ENCODE data around the gene PRRC2B. TPM values are rescaled to one million over a fixed set of nuclear protein-coding genes. Genes with fewer than 3 reads are reported as not detected.

The PRRC2B gene
- total and polyA plus RNA-seq, 2 of the 8 experiments (the other 6 are each of a cell fraction or from before 2014, with no cell fraction given), result 37.3 to 249 TPM

DNA sequence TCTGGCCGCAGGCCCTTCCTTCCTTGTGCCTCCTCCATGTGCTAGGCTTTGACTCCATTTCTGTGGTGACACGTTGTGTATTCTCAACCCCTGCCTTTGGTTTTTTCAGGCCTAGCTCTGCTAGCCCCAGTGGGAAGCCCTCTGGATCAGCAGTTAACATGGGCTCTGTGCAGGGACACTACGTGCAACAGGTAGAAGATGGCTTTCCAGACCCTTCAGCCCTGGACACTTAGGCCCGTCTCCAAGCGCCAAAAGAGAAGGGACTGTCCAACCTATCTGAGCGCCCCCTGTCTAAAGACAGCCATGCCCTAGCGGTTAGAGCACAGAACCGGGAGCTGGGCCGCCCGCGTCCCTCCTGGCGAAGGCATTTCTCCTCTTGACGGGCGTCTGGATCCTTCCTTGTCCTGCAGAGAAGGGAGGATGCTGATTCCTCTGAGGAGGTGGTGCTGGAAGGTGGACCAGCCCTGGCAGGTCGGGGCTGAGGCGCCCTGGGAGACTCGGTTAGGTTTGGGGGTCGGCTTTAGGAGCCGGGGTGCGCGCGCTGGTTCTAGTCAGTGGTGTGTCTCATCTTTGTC is 100.5 kb downstream of the PRRC2B start (continued):
- TF ChIP-seq, protein P1, sequence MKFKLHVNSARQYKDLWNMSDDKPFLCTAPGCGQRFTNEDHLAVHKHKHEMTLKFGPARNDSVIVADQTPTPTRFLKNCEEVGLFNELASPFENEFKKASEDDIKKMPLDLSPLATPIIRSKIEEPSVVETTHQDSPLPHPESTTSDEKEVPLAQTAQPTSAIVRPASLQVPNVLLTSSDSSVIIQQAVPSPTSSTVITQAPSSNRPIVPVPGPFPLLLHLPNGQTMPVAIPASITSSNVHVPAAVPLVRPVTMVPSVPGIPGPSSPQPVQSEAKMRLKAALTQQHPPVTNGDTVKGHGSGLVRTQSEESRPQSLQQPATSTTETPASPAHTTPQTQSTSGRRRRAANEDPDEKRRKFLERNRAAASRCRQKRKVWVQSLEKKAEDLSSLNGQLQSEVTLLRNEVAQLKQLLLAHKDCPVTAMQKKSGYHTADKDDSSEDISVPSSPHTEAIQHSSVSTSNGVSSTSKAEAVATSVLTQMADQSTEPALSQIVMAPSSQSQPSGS (IDR thresholded peaks at IDR 0.05; ENCODE audit: low read length), result no peak
- no peak for TF ChIP-seq EZH2 (IDR thresholded peaks at IDR 0.05; ENCODE audit: low read depth, low read length, severe bottlenecking)
- TF ChIP-seq CTBP2 (IDR thresholded peaks at IDR 0.05; ENCODE audit: borderline replicate concordance, insufficient read depth, insufficient read length, low read length), result no peak
- no peak for TF ChIP-seq ASH2L (IDR thresholded peaks at IDR 0.05; ENCODE audit: low read length)
- TF ChIP-seq TCF12 (IDR thresholded peaks at IDR 0.05; ENCODE audit: low read depth, low read length), result no peak
- TF ChIP-seq CBX8 (IDR thresholded peaks at IDR 0.05; ENCODE audit: borderline replicate concordance, low read depth, low read length), result no peak
- no peak for TF ChIP-seq RFX5 (IDR thresholded peaks at IDR 0.05; ENCODE audit: borderline replicate concordance, low read depth, low read length)
- no peak for TF ChIP-seq GABPA (IDR thresholded peaks at IDR 0.05; ENCODE audit: borderline replicate concordance, insufficient read depth, low read length)
- no peak for TF ChIP-seq PHF8 (conservative IDR thresholded peaks at IDR 0.05; ENCODE audit: low read depth, low read length)

All from H1 (cell line).